Upper lobe of left lung (tissue), 6 donors: ENCODE results near the gene ERC1. TPM values are rescaled to one million over a fixed set of nuclear protein-coding genes. Genes with fewer than 3 reads are reported as not detected.

Source experiments
- ATAC-seq, 2 donors: fragments of 200-7000 bp; cut with Tn5 transposase; one replicate each; pipeline ENCODE4 v1.9.1; 2022; ENCODE audit warnings: mild to moderate bottlenecking in 2 of 2, moderate library complexity in 2 of 2; ENCODE audit not compliant: low FRiP score in 2 of 2
- DNase-seq, 2 donors: peaks; one replicate each; pipeline ENCODE4 v3.0.0-alpha.2; 2019 to 2020
- H3K27ac ChIP-seq, 4 donors: fragments of 200-600 bp; sonication (generic); one replicate each; pipeline ENCODE4 v1.5.1; 2016 to 2019
- H3K27me3 ChIP-seq, 4 donors: fragments of 200-600 bp; sonication (generic); one replicate each; pipeline ENCODE4 v1.5.1; 2017 to 2019
- H3K36me3 ChIP-seq, 4 donors: fragments of 200-600 bp; sonication (generic); one replicate each; pipeline ENCODE4 v1.5.1; 2016 to 2019
- H3K4me1 ChIP-seq, 4 donors: fragments of 200-600 bp; sonication (generic); one replicate each; pipeline ENCODE4 v1.5.1; 2018 to 2019
- H3K4me3 ChIP-seq, 4 donors: fragments of 200-600 bp; sonication (generic); one replicate each; pipeline ENCODE4 v1.5.1; 2017 to 2019; ENCODE audit warnings: mild to moderate bottlenecking in 2 of 4, moderate library complexity in 1 of 4
- H3K9me3 ChIP-seq, 4 donors: fragments of 200-600 bp; sonication (generic); one replicate each; pipeline ENCODE4 v1.5.1; 2018 to 2019
- EP300 ChIP-seq, 4 donors: sonication (generic); formaldehyde crosslinking; IDR thresholded peaks; one replicate each; pipeline ENCODE4 v1.5.1; 2017; ENCODE audit warnings: antibody characterized with exemption in 4 of 4, control low read depth in 2 of 4
- POLR2A ChIP-seq, 4 donors: fragments of 450-650 bp; IDR thresholded peaks; one replicate each; pipeline ENCODE4 v1.5.1; 2016 to 2017; ENCODE audit warnings: antibody characterized with exemption in 4 of 4, mild to moderate bottlenecking in 2 of 4
- POLR2AphosphoS5 ChIP-seq, 2 donors: sonication (generic); formaldehyde crosslinking; IDR thresholded peaks; one replicate each; pipeline ENCODE4 v1.5.1; 2017; ENCODE audit warnings: antibody characterized with exemption in 2 of 2
- WGBS, 2 donors: methylation state at CpG; one replicate each; pipeline ENCODE4 v1.1.5; 2017 to 2018; 5-methylcytosine and 5-hydroxymethylcytosine counted together
- total RNA-seq, 6 donors: library from RNA; depleted of rRNA in 4 of 6; stranded (reverse); fragments of >200 nt in 4 of 6; gene quantifications; one replicate each; pipeline versions ENCODE4 v1.1.0 to v1.2.1, GENCODE V29; 2016 to 2021
- TF ChIP-seq, protein P1 (sequence below), 6 experiments: fragments of 450-650 bp in 4 of 6; fragments of 200-600 bp in 2 of 6; sonication (generic) in 2 of 6; IDR thresholded peaks; one replicate each; pipeline ENCODE4 v1.5.1; 2016 to 2019; ENCODE audit warnings: antibody characterized with exemption in 6 of 6
- donor health status: DM: no; HTN: no; CAD: no; lungs with moderate emphysema.
- donor health status: DM: no; HTN: yes; CAD: no; lungs with severe emphysema.

Gene ERC1
- 100 to 1,000 TPM in 1 of 6 donors, 10 to 100 TPM in 5; 37.7 to 158 (median 60.1) TPM for total RNA-seq

DNA sequence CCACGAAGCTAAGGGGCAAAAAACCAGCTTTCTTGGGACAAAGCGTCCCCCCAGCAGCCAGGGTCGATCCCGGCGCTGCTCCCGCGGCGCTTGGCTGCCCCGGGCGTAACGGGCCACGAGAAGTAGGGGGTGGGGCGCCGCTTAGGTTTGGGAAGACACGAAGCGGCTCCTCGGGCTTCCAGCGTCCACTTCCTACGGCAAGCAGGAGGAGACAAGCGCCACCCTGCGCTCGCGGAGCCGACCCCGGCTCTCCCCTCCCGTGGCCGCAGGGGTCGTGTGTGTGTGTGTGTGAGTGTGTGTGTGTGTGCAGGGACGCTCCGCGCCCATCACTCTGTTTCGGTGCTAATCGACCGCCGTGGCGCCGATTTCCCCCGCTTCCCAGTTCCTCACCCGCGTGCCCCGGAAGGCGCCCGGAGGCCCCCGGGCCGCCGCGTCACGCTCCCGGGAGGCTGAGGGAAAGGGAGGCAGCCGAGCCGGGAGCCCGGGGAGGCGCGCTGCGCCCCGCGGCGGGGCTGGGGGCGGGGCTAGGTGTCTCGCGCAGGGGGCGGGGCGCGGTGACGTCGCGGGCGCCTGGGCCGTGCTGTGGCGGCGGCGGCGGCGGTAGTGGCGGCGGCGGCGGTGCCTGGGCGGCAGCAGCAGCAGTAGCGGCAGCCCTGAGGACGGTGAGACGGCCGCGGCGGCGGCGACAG is at the start of gene ERC1:
TSS of gene ERC1 (plus strand) at position 563 of the 689 bp plus-strand sequence. CDS start 36,681 bp downstream, outside the sequence.
- no peaks in the 10 kb centered on the region for H3K36me3 ChIP-seq
- ATAC-seq (peak; percentile 94 to 96), DNase-seq (peak; percentile 93 to 98)
- peak; percentile 42 to 78 for TF ChIP-seq POLR2AphosphoS5 (IDR thresholded peaks at IDR 0.05)
- TF ChIP-seq EP300 (IDR thresholded peaks at IDR 0.05) = peak in 1 of 4 donors; percentile 53
- TF ChIP-seq, protein P1, sequence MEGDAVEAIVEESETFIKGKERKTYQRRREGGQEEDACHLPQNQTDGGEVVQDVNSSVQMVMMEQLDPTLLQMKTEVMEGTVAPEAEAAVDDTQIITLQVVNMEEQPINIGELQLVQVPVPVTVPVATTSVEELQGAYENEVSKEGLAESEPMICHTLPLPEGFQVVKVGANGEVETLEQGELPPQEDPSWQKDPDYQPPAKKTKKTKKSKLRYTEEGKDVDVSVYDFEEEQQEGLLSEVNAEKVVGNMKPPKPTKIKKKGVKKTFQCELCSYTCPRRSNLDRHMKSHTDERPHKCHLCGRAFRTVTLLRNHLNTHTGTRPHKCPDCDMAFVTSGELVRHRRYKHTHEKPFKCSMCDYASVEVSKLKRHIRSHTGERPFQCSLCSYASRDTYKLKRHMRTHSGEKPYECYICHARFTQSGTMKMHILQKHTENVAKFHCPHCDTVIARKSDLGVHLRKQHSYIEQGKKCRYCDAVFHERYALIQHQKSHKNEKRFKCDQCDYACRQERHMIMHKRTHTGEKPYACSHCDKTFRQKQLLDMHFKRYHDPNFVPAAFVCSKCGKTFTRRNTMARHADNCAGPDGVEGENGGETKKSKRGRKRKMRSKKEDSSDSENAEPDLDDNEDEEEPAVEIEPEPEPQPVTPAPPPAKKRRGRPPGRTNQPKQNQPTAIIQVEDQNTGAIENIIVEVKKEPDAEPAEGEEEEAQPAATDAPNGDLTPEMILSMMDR (IDR thresholded peaks at IDR 0.05) = peak in 3 of 6 experiments; percentile 5 to 36 (median 31)
- TF ChIP-seq POLR2A (IDR thresholded peaks at IDR 0.05) = peak in 3 of 4 donors; percentile 60 to 83 (median 76)
- H3K27me3 ChIP-seq = no peaks in the 10 kb centered on the region
- peaks cover 23 to 35% (median 29%) of the 10 kb centered on the region in 4 donors for H3K4me1 ChIP-seq
- 0 to 1% methylated on average over 1 to 23 of the region's 87 CpGs for WGBS, 2 donors
- H3K4me3 ChIP-seq = peak within 1 kb of the TSS; percentile 77 to 97 (median 88)
- peak within 1 kb of the TSS; percentile 96 to 99 (median 98) for H3K27ac ChIP-seq
- no peaks in the 10 kb centered on the region for H3K9me3 ChIP-seq

DNA sequence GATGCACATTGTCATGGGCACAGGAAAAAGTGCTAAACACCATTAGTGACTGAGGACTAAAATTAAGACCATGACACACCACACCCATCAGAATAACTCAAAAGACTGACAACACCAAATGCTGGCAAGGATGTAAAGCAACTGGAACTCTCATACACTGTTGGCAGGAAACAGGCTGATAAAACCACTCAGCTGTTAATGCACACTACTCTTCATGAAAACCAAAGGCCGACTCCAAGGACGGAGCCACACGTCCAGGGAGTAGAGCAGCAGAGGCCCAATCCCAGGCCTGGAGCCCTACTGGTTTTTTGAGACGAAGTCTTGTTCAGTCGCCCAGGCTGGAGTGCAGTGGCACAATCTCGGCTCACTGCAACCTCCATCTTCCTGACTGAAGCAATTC is 48.0 kb upstream of the ERC1 start:
- H3K4me1 ChIP-seq = peaks cover 3 to 9% (median 4%) of the 10 kb centered on the region in 4 donors
- no peak overlapping the region for H3K27ac ChIP-seq
- no peaks in the 10 kb centered on the region for H3K9me3 ChIP-seq
- DNase-seq (no peak), ATAC-seq (no peak)
- peaks cover 0 to 26% (median 0%) of the 10 kb centered on the region in 4 donors for H3K36me3 ChIP-seq
- no peak for TF ChIP-seq EP300 (IDR thresholded peaks at IDR 0.05)
- TF ChIP-seq POLR2A (IDR thresholded peaks at IDR 0.05) = no peak
- TF ChIP-seq, protein P1 (IDR thresholded peaks at IDR 0.05) = no peak
- TF ChIP-seq POLR2AphosphoS5 (IDR thresholded peaks at IDR 0.05) = no peak
- 84 to 93% methylated on average over 6 of the region's 6 CpGs for WGBS, 2 donors
- H3K4me3 ChIP-seq = no peak overlapping the region
- H3K27me3 ChIP-seq = no peaks in the 10 kb centered on the region

DNA sequence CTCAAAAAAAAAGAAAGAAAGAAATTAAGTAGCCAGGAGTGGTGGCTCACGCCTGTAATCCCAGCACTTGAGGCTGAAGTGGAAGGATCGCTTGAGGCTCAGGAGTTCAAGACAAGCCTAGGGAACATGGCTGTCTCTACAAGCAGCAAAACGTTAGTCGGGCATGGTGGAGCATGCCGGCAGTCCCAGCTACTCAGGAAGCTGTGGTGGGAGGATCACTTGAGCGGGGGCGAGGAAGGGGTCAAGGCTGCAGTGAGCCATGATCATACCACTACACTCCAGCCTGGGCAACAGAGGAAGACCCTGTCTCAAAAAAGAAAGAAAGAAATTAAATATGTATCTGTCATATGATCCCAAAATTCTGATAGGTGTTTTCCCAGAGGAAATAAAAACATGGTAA is 46.8 kb upstream of the ERC1 start:
- TF ChIP-seq POLR2A (IDR thresholded peaks at IDR 0.05) = no peak
- TF ChIP-seq EP300 (IDR thresholded peaks at IDR 0.05) = no peak
- TF ChIP-seq, protein P1 (IDR thresholded peaks at IDR 0.05) = no peak
- no peak for TF ChIP-seq POLR2AphosphoS5 (IDR thresholded peaks at IDR 0.05)
- ATAC-seq (no peak), DNase-seq (no peak)
- Histone ChIP-seq H3K4me3 (no peak overlapping the region), H3K27ac (no peak overlapping the region), H3K27me3 (no peaks in the 10 kb centered on the region), H3K36me3 (peaks cover 0 to 22% (median 0%) of the 10 kb centered on the region in 4 donors), H3K9me3 (no peaks in the 10 kb centered on the region), H3K4me1 (peaks cover 11 to 19% (median 12%) of the 10 kb centered on the region in 4 donors)
- WGBS, 2 donors = 65 to 67% methylated on average over 7 of the region's 7 CpGs

DNA sequence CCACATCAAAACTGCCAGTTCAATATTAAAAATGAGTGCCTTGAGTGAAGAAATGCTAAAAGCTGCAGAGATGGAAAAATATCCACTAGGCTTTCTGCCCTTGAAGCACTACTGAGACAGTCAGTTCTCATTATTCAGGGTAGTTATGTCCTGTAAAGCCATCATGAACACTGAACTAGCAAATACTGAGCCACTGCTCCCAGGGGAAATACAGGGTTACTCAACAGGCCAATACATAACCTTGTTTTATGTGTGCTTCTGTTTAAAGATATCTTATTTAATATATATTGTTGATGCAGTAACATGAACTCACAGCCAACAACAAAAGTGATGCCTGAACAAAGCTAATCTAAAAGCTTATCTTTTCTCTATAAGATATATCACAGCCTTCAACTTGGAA is 44.8 kb upstream of the ERC1 start:
- Histone ChIP-seq H3K27me3 (no peaks in the 10 kb centered on the region), H3K4me1 (peaks cover 12 to 23% (median 13%) of the 10 kb centered on the region in 4 donors), H3K36me3 (peaks cover 0 to 18% (median 0%) of the 10 kb centered on the region in 4 donors), H3K27ac (no peak overlapping the region), H3K9me3 (no peaks in the 10 kb centered on the region), H3K4me3 (no peak overlapping the region)
- TF ChIP-seq POLR2AphosphoS5 (IDR thresholded peaks at IDR 0.05) (no peak), POLR2A (IDR thresholded peaks at IDR 0.05) (no peak), EP300 (IDR thresholded peaks at IDR 0.05) (no peak)
- TF ChIP-seq, protein P1 (IDR thresholded peaks at IDR 0.05) = no peak
- no peak for DNase-seq
- ATAC-seq = no peak
